Measurements from ENCODE around the gene EVI2B. TPM values are rescaled to one million over a fixed set of nuclear protein-coding genes. Genes with fewer than 3 reads are reported as not detected.

The EVI2B gene
- polyA plus RNA-seq, 1 donor (not counting 4 experiments of a cell fraction or from before 2014, with no cell fraction given), result 0.80 TPM

- no peak for TF ChIP-seq EZH2 (IDR thresholded peaks at IDR 0.05; ENCODE audit: low read length)
- no peak for TF ChIP-seq CTCF (optimal IDR thresholded peaks at IDR 0.05 in 1 of 3, IDR thresholded peaks at IDR 0.05 in 1 of 3, conservative IDR thresholded peaks at IDR 0.05 in 1 of 3; ENCODE audit: extremely low read depth in 1 of 3, insufficient read depth in 2 of 3, low read length in 3 of 3)
- DNase-seq (ENCODE audit: low read depth, low spot score), result peak; percentile 35
- Histone ChIP-seq H3K9me3 (ENCODE audit: control insufficient read depth, low read depth, low read length) (no peaks in the 10 kb centered on the region), H3K4me1 (ENCODE audit: control insufficient read depth, extremely low read depth, insufficient read depth, low read length) (peaks cover 13% of the 10 kb centered on the region), H3K9ac (ENCODE audit: control insufficient read depth, extremely low read depth, insufficient read depth, low read length) (no peak overlapping the region), H3K79me2 (ENCODE audit: control insufficient read depth, insufficient read depth, low read length) (no peaks in the 10 kb centered on the region), H3K27me3 (ENCODE audit: control insufficient read depth, extremely low read depth, insufficient read depth, low read length) (no peaks in the 10 kb centered on the region), H3K36me3 (ENCODE audit: control insufficient read depth in 2 of 2, extremely low read depth in 1 of 2, insufficient read depth in 2 of 2, low read length in 2 of 2) (peaks cover 3 to 6% of the 10 kb centered on the region in 2 experiments), H2AFZ (ENCODE audit: control insufficient read depth, low read length) (no peak overlapping the region), H4K20me1 (ENCODE audit: control insufficient read depth, extremely low read depth, insufficient read depth, low read length) (no peaks in the 10 kb centered on the region), H3K27ac (ENCODE audit: control insufficient read depth, insufficient read depth, low read length) (no peak overlapping the region), H3K4me3 (ENCODE audit: control insufficient read depth in 2 of 3, extremely low read depth in 1 of 3, insufficient read depth in 2 of 3, low read depth in 1 of 3, low read length in 3 of 3) (no peak overlapping the region), H3K9me1 (ENCODE audit: control insufficient read depth, extremely low read depth, insufficient read depth, low read length) (peaks cover 2% of the 10 kb centered on the region), H3K4me2 (ENCODE audit: control insufficient read depth, extremely low read depth, insufficient read depth, low read depth, low read length) (peak overlapping the region; percentile 17)
- peak; percentile 96 for FAIRE-seq
- dilution Hi-C loops (cut with MboI; ENCODE audit: extremely low pct_ligation_motif_present, low sequenced_read_pairs), result no loop called here
Measured at GRCh38 chr17:31339906-31340661, 26.2 kb upstream of the EVI2B start.

GRCh38 chr17:31329221-31329620 is 15.4 kb upstream of the EVI2B start:
- peak overlapping the region; percentile 2 for H3K4me2 ChIP-seq (ENCODE audit: control insufficient read depth, extremely low read depth, insufficient read depth, low read depth, low read length)
- TF ChIP-seq EZH2 (IDR thresholded peaks at IDR 0.05; ENCODE audit: low read length), result no peak
- no peak for TF ChIP-seq CTCF (optimal IDR thresholded peaks at IDR 0.05 in 1 of 3, IDR thresholded peaks at IDR 0.05 in 1 of 3, conservative IDR thresholded peaks at IDR 0.05 in 1 of 3; ENCODE audit: extremely low read depth in 1 of 3, insufficient read depth in 2 of 3, low read length in 3 of 3)
- FAIRE-seq, result peak; percentile 5
- no peaks in the 10 kb centered on the region for H4K20me1 ChIP-seq (ENCODE audit: control insufficient read depth, extremely low read depth, insufficient read depth, low read length)
- H3K79me2 ChIP-seq (ENCODE audit: control insufficient read depth, insufficient read depth, low read length), result no peaks in the 10 kb centered on the region
- no peaks in the 10 kb centered on the region for H3K9me3 ChIP-seq (ENCODE audit: control insufficient read depth, low read depth, low read length)
- peaks cover 32% of the 10 kb centered on the region for H3K4me1 ChIP-seq (ENCODE audit: control insufficient read depth, extremely low read depth, insufficient read depth, low read length)
- no peak overlapping the region for H3K9ac ChIP-seq (ENCODE audit: control insufficient read depth, extremely low read depth, insufficient read depth, low read length)
- H3K9me1 ChIP-seq (ENCODE audit: control insufficient read depth, extremely low read depth, insufficient read depth, low read length), result no peaks in the 10 kb centered on the region
- dilution Hi-C loops (cut with MboI; ENCODE audit: extremely low pct_ligation_motif_present, low sequenced_read_pairs), result no loop called here
- H3K27me3 ChIP-seq (ENCODE audit: control insufficient read depth, extremely low read depth, insufficient read depth, low read length), result no peaks in the 10 kb centered on the region
- no peak for DNase-seq (ENCODE audit: low read depth, low spot score)
- peaks cover 0 to 3% of the 10 kb centered on the region in 2 experiments for H3K36me3 ChIP-seq (ENCODE audit: control insufficient read depth in 2 of 2, extremely low read depth in 1 of 2, insufficient read depth in 2 of 2, low read length in 2 of 2)
- H3K27ac ChIP-seq (ENCODE audit: control insufficient read depth, insufficient read depth, low read length), result no peak overlapping the region
- H2AFZ ChIP-seq (ENCODE audit: control insufficient read depth, low read length), result no peak overlapping the region
- H3K4me3 ChIP-seq (ENCODE audit: control insufficient read depth in 2 of 3, extremely low read depth in 1 of 3, insufficient read depth in 2 of 3, low read depth in 1 of 3, low read length in 3 of 3), result no peak overlapping the region
